GM12865 (cell line): Measurements from ENCODE around the gene CNTNAP2.

Experiments
- DNase-seq: peaks from one replicate; pipeline ENCODE4 v3.0.0; 2010; ENCODE audit warnings: low read depth
- H3K4me3 ChIP-seq: 2 replicates; pipeline ENCODE4 v1.5.1; 2011; ENCODE audit warnings: mild to moderate bottlenecking, low read depth, low read length, control low read depth
- TF ChIP-seq, protein P1 (sequence below): IDR thresholded peaks from 2 replicates; pipeline ENCODE4 v1.5.1; 2011; ENCODE audit warnings: low read length, control low read depth, low read depth, inconsistent platforms; ENCODE audit not compliant: insufficient read depth; ENCODE audit errors: missing control alignments

The CNTNAP2 gene

GRCh38 chr7:147041438-147041837 lies 924.8 kb downstream of the CNTNAP2 start:
- no peak for DNase-seq
- TF ChIP-seq, protein P1, sequence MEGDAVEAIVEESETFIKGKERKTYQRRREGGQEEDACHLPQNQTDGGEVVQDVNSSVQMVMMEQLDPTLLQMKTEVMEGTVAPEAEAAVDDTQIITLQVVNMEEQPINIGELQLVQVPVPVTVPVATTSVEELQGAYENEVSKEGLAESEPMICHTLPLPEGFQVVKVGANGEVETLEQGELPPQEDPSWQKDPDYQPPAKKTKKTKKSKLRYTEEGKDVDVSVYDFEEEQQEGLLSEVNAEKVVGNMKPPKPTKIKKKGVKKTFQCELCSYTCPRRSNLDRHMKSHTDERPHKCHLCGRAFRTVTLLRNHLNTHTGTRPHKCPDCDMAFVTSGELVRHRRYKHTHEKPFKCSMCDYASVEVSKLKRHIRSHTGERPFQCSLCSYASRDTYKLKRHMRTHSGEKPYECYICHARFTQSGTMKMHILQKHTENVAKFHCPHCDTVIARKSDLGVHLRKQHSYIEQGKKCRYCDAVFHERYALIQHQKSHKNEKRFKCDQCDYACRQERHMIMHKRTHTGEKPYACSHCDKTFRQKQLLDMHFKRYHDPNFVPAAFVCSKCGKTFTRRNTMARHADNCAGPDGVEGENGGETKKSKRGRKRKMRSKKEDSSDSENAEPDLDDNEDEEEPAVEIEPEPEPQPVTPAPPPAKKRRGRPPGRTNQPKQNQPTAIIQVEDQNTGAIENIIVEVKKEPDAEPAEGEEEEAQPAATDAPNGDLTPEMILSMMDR = no peak
- no peak overlapping the region for H3K4me3 ChIP-seq

DNA sequence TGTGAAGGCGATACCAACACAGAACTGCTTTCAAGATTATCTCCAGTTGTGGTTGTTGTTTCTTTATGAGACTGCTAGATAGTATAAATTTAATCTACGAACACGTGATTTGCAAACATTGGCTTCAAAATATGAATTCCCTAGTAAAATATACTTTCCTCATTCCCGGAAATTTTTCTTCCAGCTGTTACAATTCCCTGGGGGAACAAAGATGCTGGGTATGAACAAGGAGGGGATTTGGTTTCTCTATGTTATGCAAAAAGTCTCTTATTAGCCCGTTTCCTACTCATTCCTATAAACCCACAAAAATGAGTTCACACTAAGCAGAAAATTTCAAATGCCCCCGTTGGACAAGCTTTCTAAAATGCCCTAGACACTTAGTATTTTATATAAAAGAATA lies 928.3 kb downstream of the CNTNAP2 start:
- DNase-seq = no peak
- no peak overlapping the region for H3K4me3 ChIP-seq
- TF ChIP-seq, protein P1 = no peak

DNA sequence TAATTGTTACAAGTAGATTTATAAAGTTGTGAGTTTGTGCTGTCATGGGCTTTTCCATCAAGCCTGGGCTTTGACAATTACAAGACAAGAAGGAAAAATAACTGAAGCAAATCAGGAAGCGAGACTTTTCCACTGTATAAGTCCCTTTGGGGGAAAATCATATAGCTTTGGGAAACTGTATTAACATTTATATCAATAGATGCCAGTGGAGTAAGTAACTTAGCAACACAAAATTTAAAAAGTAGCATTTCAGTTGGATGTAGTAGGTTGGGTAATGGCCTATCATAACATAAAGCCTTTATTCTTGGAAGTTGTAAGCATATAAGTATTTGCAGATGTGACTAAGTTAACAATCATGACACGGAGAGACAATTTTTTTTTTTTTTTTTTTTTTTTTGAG lies 931.1 kb downstream of the CNTNAP2 start:
- no peak for DNase-seq
- TF ChIP-seq, protein P1 = no peak
- H3K4me3 ChIP-seq = no peak overlapping the region

DNA sequence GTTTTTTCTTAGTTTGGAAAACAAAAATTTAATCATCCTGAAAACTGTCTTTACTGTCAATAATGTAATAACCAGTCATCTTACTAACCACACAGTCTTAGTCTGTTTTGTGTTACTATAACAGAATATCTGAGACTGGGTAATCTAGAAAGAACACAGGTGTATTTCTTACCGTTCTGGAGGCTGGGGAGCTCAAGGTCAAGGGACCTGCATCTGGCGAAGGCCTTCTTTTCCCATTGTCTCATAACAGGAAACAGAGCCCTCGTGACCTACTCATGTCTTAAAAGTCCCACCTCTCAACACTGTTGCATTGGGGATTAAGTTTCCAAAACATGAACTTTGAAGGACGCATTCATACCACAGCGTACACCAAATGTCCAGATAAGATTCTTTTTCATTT lies 932.3 kb downstream of the CNTNAP2 start:
- H3K4me3 ChIP-seq = no peak overlapping the region
- no peak for DNase-seq
- TF ChIP-seq, protein P1 = no peak

DNA sequence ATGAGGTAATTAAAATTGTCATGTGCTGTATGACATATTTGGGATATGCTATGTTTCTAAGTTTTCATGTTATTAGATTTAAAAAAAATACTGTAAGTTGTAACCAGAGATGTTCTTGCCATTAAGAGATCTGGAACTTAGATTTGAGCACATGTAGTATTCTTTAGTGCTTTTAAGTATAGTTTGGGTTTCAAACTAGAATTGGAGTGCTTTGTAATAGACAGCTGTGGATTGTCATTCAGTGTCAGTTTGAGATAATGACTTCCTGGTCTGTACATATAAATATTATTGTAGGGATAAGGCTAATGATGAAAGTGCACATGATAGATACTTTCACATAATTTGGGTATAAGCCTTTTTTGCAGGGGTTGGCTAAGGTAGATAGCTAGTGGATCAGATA lies 936.2 kb downstream of the CNTNAP2 start:
- no peak for DNase-seq
- TF ChIP-seq, protein P1 = no peak

GRCh38 chr7:147053746-147054145 lies 937.1 kb downstream of the CNTNAP2 start:
- no peak overlapping the region for H3K4me3 ChIP-seq
- no peak for DNase-seq
- TF ChIP-seq, protein P1 = no peak

More for the DNA sequence above, 936.2 kb downstream of the CNTNAP2 start:
- no peak overlapping the region for H3K4me3 ChIP-seq

- TF ChIP-seq, protein P1 = no peak
- no peak for DNase-seq
- H3K4me3 ChIP-seq = no peak overlapping the region
Measured at GRCh38 chr7:147060070-147060469, 943.5 kb downstream of the CNTNAP2 start.
